HepG2 (cell line): ENCODE measurements around the gene AFF4. TPM values are rescaled to one million over a fixed set of nuclear protein-coding genes. Genes with fewer than 3 reads are reported as not detected.

ENCODE experiments used
- ATAC-seq: fragments of 200-7000 bp; cut with Tn5 transposase; 3 replicates; pipeline ENCODE4 v1.9.1; 2020; ENCODE audit warnings: mild to moderate bottlenecking, moderate library complexity
- BruUV-seq: library from RNA; stranded (reverse); fragments of 400-500 nt; replicated peaks from 2 replicates; lab custom pipeline; 2021; lab: Mats Ljungman, UMichigan
- CTCF ChIA-PET: fragments of 300-600 bp; formaldehyde crosslinking; extraction: SDS; loops from one replicate; lab custom pipeline; 2021; ENCODE audit warnings: low total read pairs, inconsistent platforms, low intra/inter-chr PET ratio; lab: Yijun Ruan, JAX
- POLR2A ChIA-PET: fragments of 350-600 bp; sonication (Branson Sonifier 250); formaldehyde crosslinking; loops from one replicate; lab custom pipeline; 2020; ENCODE audit warnings: antibody characterized with exemption, inconsistent platforms; lab: Yijun Ruan, JAX
- DNase-seq: peaks from one replicate; pipeline ENCODE4 v3.0.0-alpha.2; 2015; ENCODE audit warnings: low spot score
- FAIRE-seq: peaks from 3 replicates; lab custom pipeline; 2011; peaks lifted over from hg19 to GRCh38; lab: Jason Lieb, UNC
- H2AFZ ChIP-seq: one replicate; pipeline ENCODE4 v1.6.1; 2011; ENCODE audit warnings: low read length, inconsistent platforms
- H3K27ac ChIP-seq: fragments of 300-600 bp; 3 replicates; pipeline ENCODE4 v1.8.0; 2011; ENCODE audit warnings: mixed run types, mild to moderate bottlenecking, mixed read lengths, low read length, inconsistent platforms; ENCODE audit not compliant: insufficient read depth; ENCODE audit errors: extremely low read length
- H3K27me3 ChIP-seq, 2 experiments: fragments of 200-600 bp in 1 of 2; 2 replicates in 1 of 2; 3 replicates in 1 of 2; pipeline versions ENCODE4 v1.6.0 to v1.8.0; 2011; ENCODE audit warnings: low read length in 2 of 2, mild to moderate bottlenecking in 2 of 2, moderate library complexity in 2 of 2, inconsistent platforms in 1 of 2; ENCODE audit not compliant: insufficient read depth in 2 of 2, control insufficient read depth in 1 of 2
- H3K36me3 ChIP-seq, 2 experiments: fragments of 200-600 bp in 1 of 2; replicated peaks in 1 of 2; 2 replicates in 1 of 2; 3 replicates in 1 of 2; pipeline versions ENCODE4 v1.5.1 to v1.8.0; 2011; ENCODE audit warnings: low read length in 2 of 2, inconsistent platforms in 1 of 2; ENCODE audit not compliant: insufficient read depth in 2 of 2, control insufficient read depth in 1 of 2
- H3K4me1 ChIP-seq: 2 replicates; pipeline ENCODE4 v1.5.1; 2012; ENCODE audit warnings: low read length, inconsistent platforms; ENCODE audit not compliant: insufficient read depth
- H3K4me2 ChIP-seq: 2 replicates; pipeline ENCODE4 v1.6.0; 2011; ENCODE audit warnings: low read depth, low read length, inconsistent platforms
- H3K4me3 ChIP-seq, 3 experiments: fragments of 200-600 bp in 1 of 3; sonication (generic), shearing (Covaris generic) in 1 of 3; replicated peaks in 1 of 3; 2 replicates each; pipeline ENCODE4 v1.5.1; 2011 to 2016; ENCODE audit warnings: low read length in 3 of 3, inconsistent platforms in 2 of 3, low read depth in 2 of 3, mild to moderate bottlenecking in 2 of 3, control low read depth in 1 of 3, mixed read lengths in 1 of 3; ENCODE audit not compliant: insufficient read depth in 1 of 3
- H3K79me2 ChIP-seq: one replicate; pipeline ENCODE4 v1.6.1; 2011; ENCODE audit warnings: low read length, inconsistent platforms; ENCODE audit not compliant: insufficient read depth
- H3K9ac ChIP-seq: 2 replicates; pipeline ENCODE4 v1.6.0; 2011; ENCODE audit warnings: mild to moderate bottlenecking, low read depth, low read length, inconsistent platforms; ENCODE audit not compliant: insufficient read depth
- H3K9me3 ChIP-seq: 2 replicates; pipeline ENCODE4 v1.5.1; 2012; ENCODE audit warnings: mild to moderate bottlenecking, low read length
- H4K20me1 ChIP-seq: 2 replicates; pipeline ENCODE4 v1.6.0; 2011; ENCODE audit warnings: inconsistent platforms, mild to moderate bottlenecking, low read length, moderate library complexity; ENCODE audit not compliant: insufficient read depth
- BRCA1 ChIP-seq: sonication (generic); formaldehyde crosslinking; IDR thresholded peaks from 2 replicates; pipeline ENCODE4 v1.4.0; 2020; ENCODE audit warnings: missing genetic modification reagents
- CSRNP1 ChIP-seq: sonication (generic); formaldehyde crosslinking; IDR thresholded peaks from 2 replicates; pipeline ENCODE4 v1.8.1; 2023; ENCODE audit warnings: mild to moderate bottlenecking, missing genetic modification reagents
- DRAP1 ChIP-seq: IDR thresholded peaks from 2 replicates; pipeline ENCODE4 v1.6.1; 2016; ENCODE audit warnings: missing genetic modification reagents, missing compliant biosample characterization
- HHEX ChIP-seq: IDR thresholded peaks from 2 replicates; pipeline ENCODE4 v1.6.1; 2016; ENCODE audit warnings: control low read depth
- HOXA9 ChIP-seq: sonication (generic); formaldehyde crosslinking; IDR thresholded peaks from 2 replicates; pipeline ENCODE4 v1.8.1; 2022; ENCODE audit warnings: missing genetic modification reagents, mild to moderate bottlenecking, moderate library complexity, borderline replicate concordance
- JUND ChIP-seq: sonication (generic); formaldehyde crosslinking; IDR thresholded peaks from 2 replicates; pipeline ENCODE4 v1.8.0; 2022; ENCODE audit warnings: mild to moderate bottlenecking, missing genetic modification reagents
- KLF13 ChIP-seq: sonication (generic); formaldehyde crosslinking; IDR thresholded peaks from 2 replicates; pipeline ENCODE4 v1.4.0; 2020; ENCODE audit warnings: mild to moderate bottlenecking, missing genetic modification reagents
- MTF1 ChIP-seq: sonication (generic); formaldehyde crosslinking; IDR thresholded peaks from 2 replicates; pipeline ENCODE4 v1.5.0; 2020; ENCODE audit warnings: missing genetic modification reagents
- PAWR ChIP-seq: sonication (generic); formaldehyde crosslinking; IDR thresholded peaks from 2 replicates; pipeline ENCODE4 v1.4.0; 2020; ENCODE audit warnings: missing genetic modification reagents, mild to moderate bottlenecking, borderline replicate concordance
- POGZ ChIP-seq: sonication (generic); formaldehyde crosslinking; IDR thresholded peaks from 2 replicates; pipeline ENCODE4 v1.4.0; 2020; ENCODE audit warnings: mild to moderate bottlenecking, missing genetic modification reagents
- RBM39 ChIP-seq: fragments of 200-400 bp; formaldehyde crosslinking; IDR thresholded peaks from one replicate; pipeline ENCODE4 v1.6.1; 2018; ENCODE audit warnings: antibody characterized with exemption, mild to moderate bottlenecking, low read depth, low read length; ENCODE audit not compliant: poor library complexity, severe bottlenecking
- SMC3 ChIP-seq: IDR thresholded peaks from 2 replicates; pipeline ENCODE4 v1.6.1; 2011; ENCODE audit warnings: low read length, improper control_type of control experiment
- TCF7L2 ChIP-seq: IDR thresholded peaks from 2 replicates; pipeline ENCODE4 v1.6.1; 2011; ENCODE audit warnings: mild to moderate bottlenecking, low read depth, low read length, moderate library complexity
- ZC3H4 ChIP-seq: sonication (generic); formaldehyde crosslinking; IDR thresholded peaks from 2 replicates; pipeline ENCODE4 v1.4.0; 2020; ENCODE audit warnings: missing genetic modification reagents, borderline replicate concordance
- ZFP37 ChIP-seq: sonication (generic); formaldehyde crosslinking; IDR thresholded peaks from 2 replicates; pipeline ENCODE4 v1.4.0; 2020; ENCODE audit warnings: missing genetic modification reagents, borderline replicate concordance
- ZNF382 ChIP-seq: sonication (generic); formaldehyde crosslinking; IDR thresholded peaks from 2 replicates; pipeline ENCODE4 v1.5.0; 2020; ENCODE audit warnings: missing genetic modification reagents, mild to moderate bottlenecking, borderline replicate concordance
- ZNF749 ChIP-seq: sonication (generic); formaldehyde crosslinking; IDR thresholded peaks from 2 replicates; pipeline ENCODE4 v1.8.0; 2022; ENCODE audit warnings: mild to moderate bottlenecking, missing genetic modification reagents, moderate library complexity, borderline replicate concordance
- ZNF792 ChIP-seq: IDR thresholded peaks from 2 replicates; pipeline ENCODE4 v1.6.1; 2016
- WGBS: methylation state at CpG from one replicate; pipeline ENCODE4 v1.1.6; 2017; ENCODE audit warnings: low lambda C conversion rate; 5-methylcytosine and 5-hydroxymethylcytosine counted together
- in situ Hi-C: cut with HindIII; loops from 2 replicates; pipeline ENCODE4 v1.10.0; 2017; ENCODE audit warnings: low pct_unique_long_range_greater_than_20kb; ENCODE audit not compliant: extremely low pct_ligation_motif_present
- intact Hi-C: fragments of 100-400 bp; cut with micrococcal nuclease; formaldehyde crosslinking; loops from one replicate; pipeline ENCODE4 v1.10.0; 2022; ENCODE audit not compliant: unreplicated experiment
- polyA plus RNA-seq, 8 experiments: library from polyadenylated mRNA; depleted of rRNA in 3 of 8; stranded (reverse) in 7 of 8; unstranded in 1 of 8; fragments of >200 nt; fragmentation: Illumina TruSeq in 4 of 8; extraction: Trizol in 4 of 8; gene quantifications; 2 replicates each; pipeline versions ENCODE4 v1.2.1 to v1.2.3, GENCODE V29; 2011 to 2016; ENCODE audit warnings: low read depth in 4 of 8, missing spikeins in 1 of 8, mixed read lengths in 1 of 8; ENCODE audit not compliant: insufficient read depth in 1 of 8
- total RNA-seq, 5 experiments: library from RNA; depleted of rRNA; stranded (reverse); fragments of >200 nt; fragmentation: Illumina TruSeq; extraction: Trizol; gene quantifications; 2 replicates each; pipeline ENCODE4 v1.2.3, GENCODE V29; 2016; ENCODE audit warnings: low read depth in 1 of 5

The AFF4 gene
- total and polyA plus RNA-seq, 2 of the 13 experiments (the other 11 are each of a cell fraction or from before 2014, with no cell fraction given): 22.1 to 25.5 TPM

- TF ChIP-seq ZC3H4 (CRISPR knock-in tag) (no peak), HHEX (CRISPR knock-in tag) (no peak), KLF13 (no peak), BRCA1 (CRISPR knock-in tag) (no peak), MTF1 (CRISPR knock-in tag) (no peak), JUND (CRISPR knock-in tag) (no peak), RBM39 (no peak), HOXA9 (no peak), ZNF749 (CRISPR knock-in tag) (no peak), CSRNP1 (no peak), ZNF382 (CRISPR knock-in tag) (no peak), ZNF792 (CRISPR knock-in tag) (no peak), ZFP37 (CRISPR knock-in tag) (no peak), TCF7L2 (no peak)
- TF ChIP-seq, all 625 proteins: peak for 0
Observed at GRCh38 chr5:132895719-132896305, 67.6 kb downstream of the AFF4 start (continued).

GRCh38 chr5:132890817-132891216 lies 72.6 kb downstream of the AFF4 start:
- BruUV-seq: no TSS peak
- no peak overlapping the region for H3K4me2 ChIP-seq
- no peak overlapping the region for H3K27ac ChIP-seq
- no peaks in the 10 kb centered on the region for H3K79me2 ChIP-seq
- ATAC-seq (no peak), DNase-seq (no peak), FAIRE-seq (no peak)
- in situ Hi-C loops: no loop called here
- ChIA-PET CTCF (no interaction called here), POLR2A (interaction anchor here (1.0 to 1.5 kb wide), 2 partner anchors 73 to 162 kb away, joined by 3 read pairs; no protein-coding TSS in a partner anchor)
- peaks cover 13% of the 10 kb centered on the region for H3K4me1 ChIP-seq
- no peak overlapping the region for H3K9ac ChIP-seq
- no peaks in the 10 kb centered on the region for H4K20me1 ChIP-seq
- no peak overlapping the region for H3K4me3 ChIP-seq
- H3K9me3 ChIP-seq: no peaks in the 10 kb centered on the region
- TF ChIP-seq DRAP1 (CRISPR knock-in tag) (no peak), PAWR (CRISPR knock-in tag) (no peak), POGZ (CRISPR knock-in tag) (no peak), SMC3 (no peak)
- intact Hi-C loops: no loop called here
- WGBS: over 99% methylated on average over 4 of the region's 4 CpGs
- H3K27me3 ChIP-seq: no peaks in the 10 kb centered on the region; a peak in 1 of 5 replicates
- H2AFZ ChIP-seq: no peak overlapping the region
- H3K36me3 ChIP-seq: peaks cover 17 to 78% of the 10 kb centered on the region in 2 experiments
